ENCODE data around the gene IZUMO2. TPM values are rescaled to one million over a fixed set of nuclear protein-coding genes. Genes with fewer than 3 reads are reported as not detected.
A peak's percentile ranks its signal among the peaks of the same experiment; 100 is the strongest.

The IZUMO2 gene
- total and polyA plus RNA-seq, 9 of the 15 experiments (the other 6 are each of a cell fraction or from before 2014, with no cell fraction given): not detected

- POLR2A ChIA-PET: interaction anchor here (0.5 kb wide), 1 partner anchor 383 kb away, joined by 3 read pairs; no protein-coding TSS in a partner anchor
- TF ChIP-seq SRSF3 (IDR thresholded peaks at IDR 0.05; ENCODE audit: insufficient read depth, low read length): no peak
- no peak for TF ChIP-seq GTF2E2 (tag; IDR thresholded peaks at IDR 0.05)
- no peak for TF ChIP-seq CHD1 (IDR thresholded peaks at IDR 0.05; ENCODE audit: low read length)
- H2AFZ ChIP-seq (ENCODE audit: low read depth, low read length): no peak overlapping the region
Measured at GRCh38 chr19:50195224-50195623, 32.1 kb upstream of the IZUMO2 start.

GRCh38 chr19:50192463-50193211 is 29.6 kb upstream of the IZUMO2 start:
- no peaks in the 10 kb centered on the region for H3K9me3 ChIP-seq (replicated peaks; ENCODE audit: control insufficient read depth, insufficient read depth, low read depth, low read length)
- 8% methylated on average over 13 of the region's 13 CpGs for WGBS (ENCODE audit: insufficient coverage, low coverage, missing lambda C conversion rate)
- peaks cover 11 to 44% of the 10 kb centered on the region in 2 experiments; a peak in 4 of 5 replicates for H3K27me3 ChIP-seq (ENCODE audit: control insufficient read depth in 2 of 2, insufficient read depth in 2 of 2, low read length in 2 of 2)
- in situ Hi-C loops (cut with MboI): no loop called here
- H4K20me1 ChIP-seq (replicated peaks; ENCODE audit: control insufficient read depth, insufficient read depth, low read length): no peaks in the 10 kb centered on the region; the same call in 1 of the 2 replicates
- FAIRE-seq (no peak), ATAC-seq (no peak), DNase-seq (ENCODE audit: extremely low read depth in 1 of 4, low spot score in 3 of 4) (no peak)
- H3K36me3 ChIP-seq (ENCODE audit: control insufficient read depth, insufficient read depth, low read length): no peaks in the 10 kb centered on the region
- no peak overlapping the region for H3K4me3 ChIP-seq
- H3K9me1 ChIP-seq (ENCODE audit: control insufficient read depth, insufficient read depth, low read length): no peaks in the 10 kb centered on the region
- ChIA-PET POLR2A (interaction anchor here (0.6 to 1.2 kb wide), 3 partner anchors 10 to 475 kb away, joined by 3 to 5 read pairs (median 4); no protein-coding TSS in a partner anchor), CTCF (ENCODE audit: low intra/inter-chr PET ratio) (no interaction called here)
- no peaks in the 10 kb centered on the region; a peak in 1 of 5 replicates for H3K4me1 ChIP-seq (replicated peaks in 1 of 2; ENCODE audit: control insufficient read depth in 2 of 2, insufficient read depth in 2 of 2, low read length in 2 of 2)
- no peaks in the 10 kb centered on the region for H3K79me2 ChIP-seq (ENCODE audit: control insufficient read depth, insufficient read depth, low read length)
- H2AFZ ChIP-seq (ENCODE audit: low read depth, low read length): no peak overlapping the region
- no peak overlapping the region for H3K4me2 ChIP-seq (ENCODE audit: insufficient read depth, low read length)
- no TSS peak for BruUV-seq (replicated peaks)
- H3K27ac ChIP-seq (ENCODE audit: extremely low read depth, low read depth, low read length): no peak overlapping the region
- no peak overlapping the region for H3K9ac ChIP-seq (ENCODE audit: insufficient read depth in 1 of 2, low read depth in 2 of 2, low read length in 2 of 2)
- intact Hi-C loops (cut with micrococcal nuclease): no loop called here
- no peak for TF ChIP-seq GTF2A2 (tag; IDR thresholded peaks at IDR 0.05)
- TF ChIP-seq ZBTB7A (IDR thresholded peaks at IDR 0.05; ENCODE audit: borderline replicate concordance, control insufficient read depth, low read depth, low read length): no peak
- TF ChIP-seq ZNF311 (CRISPR knock-in tag; IDR thresholded peaks at IDR 0.05): no peak
- no peak for TF ChIP-seq ELF2 (CRISPR knock-in tag; IDR thresholded peaks at IDR 0.05)
- no peak for TF ChIP-seq ZNF584 (CRISPR knock-in tag; IDR thresholded peaks at IDR 0.05; ENCODE audit: low read depth)
- TF ChIP-seq SPI1 (IDR thresholded peaks at IDR 0.05; ENCODE audit: borderline replicate concordance, low read depth, low read length): no peak

More at GRCh38 chr19:50195224-50195623, 32.1 kb upstream of the IZUMO2 start:
- H3K27ac ChIP-seq (ENCODE audit: extremely low read depth, low read depth, low read length): no peak overlapping the region
- no peaks in the 10 kb centered on the region for H3K79me2 ChIP-seq (ENCODE audit: control insufficient read depth, insufficient read depth, low read length)
- H3K4me2 ChIP-seq (ENCODE audit: insufficient read depth, low read length): no peak overlapping the region
- FAIRE-seq (no peak), DNase-seq (ENCODE audit: extremely low read depth in 1 of 4, low spot score in 3 of 4) (no peak), ATAC-seq (no peak)
- in situ Hi-C loops (cut with MboI) (no loop called here), intact Hi-C loops (cut with micrococcal nuclease) (no loop called here)
- H3K4me1 ChIP-seq (replicated peaks in 1 of 2; ENCODE audit: control insufficient read depth in 2 of 2, insufficient read depth in 2 of 2, low read length in 2 of 2): no peaks in the 10 kb centered on the region; a peak in 1 of 5 replicates
- 1% methylated on average over 5 of the region's 5 CpGs for WGBS (ENCODE audit: insufficient coverage, low coverage, missing lambda C conversion rate)
- peaks cover under 1 to 25% of the 10 kb centered on the region in 2 experiments; a peak in 3 of 5 replicates for H3K27me3 ChIP-seq (ENCODE audit: control insufficient read depth in 2 of 2, insufficient read depth in 2 of 2, low read length in 2 of 2)
- H3K9me3 ChIP-seq (replicated peaks; ENCODE audit: control insufficient read depth, insufficient read depth, low read depth, low read length): no peaks in the 10 kb centered on the region
- peak overlapping the region in 1 of 2 experiments; percentile 35; a peak in 1 of 4 replicates for H3K9ac ChIP-seq (ENCODE audit: insufficient read depth in 1 of 2, low read depth in 2 of 2, low read length in 2 of 2)
- H3K36me3 ChIP-seq (ENCODE audit: control insufficient read depth, insufficient read depth, low read length): no peaks in the 10 kb centered on the region
- H4K20me1 ChIP-seq (replicated peaks; ENCODE audit: control insufficient read depth, insufficient read depth, low read length): no peaks in the 10 kb centered on the region; the same call in 1 of the 2 replicates
- no peaks in the 10 kb centered on the region for H3K9me1 ChIP-seq (ENCODE audit: control insufficient read depth, insufficient read depth, low read length)
- H3K4me3 ChIP-seq: no peak overlapping the region
- CTCF ChIA-PET (ENCODE audit: low intra/inter-chr PET ratio): no interaction called here
- no TSS peak for BruUV-seq (replicated peaks)
